ENCODE measurements around the gene ELAVL4.

Gene ELAVL4

DNA sequence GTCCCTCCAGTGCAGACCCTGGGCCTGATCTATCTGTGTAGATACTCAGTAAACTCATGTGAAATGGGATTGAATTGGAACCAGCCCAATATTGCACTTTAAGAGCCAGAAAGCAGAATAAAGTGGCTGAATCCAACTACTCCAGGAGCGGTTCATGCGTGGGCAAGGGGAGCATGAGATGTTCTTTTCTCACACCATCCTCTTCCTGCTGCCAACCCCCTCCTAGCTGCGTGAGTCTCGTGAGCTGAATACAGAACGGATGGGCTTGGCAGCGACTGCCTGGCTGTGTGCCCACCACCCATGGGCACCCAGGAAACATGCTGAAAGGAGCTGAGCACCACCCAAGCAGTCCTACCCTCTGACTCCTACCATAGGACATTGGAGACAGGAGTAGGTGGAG lies 128.3 kb downstream of the ELAVL4 start:
- H3K79me2 ChIP-seq (ENCODE audit: control insufficient read depth, insufficient read depth, low read length), result no peaks in the 10 kb centered on the region
- no peak overlapping the region for H3K23ac ChIP-seq (ENCODE audit: low read length)
- H3K56ac ChIP-seq (ENCODE audit: low read length), result no peak overlapping the region
- no peak overlapping the region for H2BK15ac ChIP-seq (replicated peaks; ENCODE audit: low read depth)
- no peak overlapping the region for H4K8ac ChIP-seq (ENCODE audit: low read depth, low read length)
- no peak for DNase-seq
- H4K5ac ChIP-seq (ENCODE audit: low read length), result no peak overlapping the region
- H3K4me2 ChIP-seq (ENCODE audit: low read length), result no peak overlapping the region
- no peaks in the 10 kb centered on the region for H3K36me3 ChIP-seq (ENCODE audit: control insufficient read depth, insufficient read depth, low read length)
- no peaks in the 10 kb centered on the region for H3K4me1 ChIP-seq (ENCODE audit: control insufficient read depth, low read depth, low read length)
- no peaks in the 10 kb centered on the region for H3K27me3 ChIP-seq (ENCODE audit: insufficient read depth, low read length, poor library complexity)
- H3K4me3 ChIP-seq (ENCODE audit: low read length), result no peak overlapping the region
- H2BK120ac ChIP-seq (ENCODE audit: low read depth, low read length), result no peak overlapping the region
- H3K9ac ChIP-seq (ENCODE audit: low read length), result no peak overlapping the region
- H2BK5ac ChIP-seq (ENCODE audit: low read length), result no peak overlapping the region
- WGBS (ENCODE audit: extremely low coverage, insufficient coverage, low lambda C conversion rate), result no CpG with 5 or more reads among the region's 6 CpGs
- no peak overlapping the region for H3K4ac ChIP-seq (ENCODE audit: low read depth, low read length)
- H3K27ac ChIP-seq (ENCODE audit: low read depth, low read length), result no peak overlapping the region
- no peak overlapping the region for H2AK5ac ChIP-seq (ENCODE audit: low read length)
- H3K18ac ChIP-seq (ENCODE audit: low read length), result no peak overlapping the region
- no peaks in the 10 kb centered on the region for H3K79me1 ChIP-seq (ENCODE audit: low read length)

DNA sequence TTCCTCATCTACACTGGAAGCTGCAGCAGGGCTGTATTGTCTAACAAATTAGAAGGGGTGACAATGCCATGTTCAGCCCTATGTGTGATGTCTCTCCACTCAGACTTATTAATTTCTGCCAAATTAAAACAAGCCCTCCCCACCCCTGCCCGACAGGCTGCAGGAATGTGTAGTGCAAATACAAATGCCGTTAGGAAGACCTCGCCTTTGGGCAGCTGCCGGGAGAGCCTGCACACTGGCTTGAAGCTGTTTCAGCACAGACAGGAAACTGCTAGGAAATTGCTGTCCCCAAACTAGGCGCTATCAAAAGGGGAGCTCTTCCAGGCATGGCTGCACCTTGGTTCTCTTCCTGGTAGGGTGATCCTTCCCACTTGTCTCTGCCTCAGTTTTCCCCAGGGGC lies 135.2 kb downstream of the ELAVL4 start:
- Histone ChIP-seq H2BK15ac (replicated peaks; ENCODE audit: low read depth) (no peak overlapping the region), H3K4ac (ENCODE audit: low read depth, low read length) (no peak overlapping the region), H4K5ac (ENCODE audit: low read length) (no peak overlapping the region), H3K9ac (ENCODE audit: low read length) (no peak overlapping the region), H3K23ac (ENCODE audit: low read length) (no peak overlapping the region), H3K4me2 (ENCODE audit: low read length) (no peak overlapping the region), H3K56ac (ENCODE audit: low read length) (no peak overlapping the region), H3K79me1 (ENCODE audit: low read length) (no peaks in the 10 kb centered on the region), H3K27ac (ENCODE audit: low read depth, low read length) (no peak overlapping the region), H3K27me3 (ENCODE audit: insufficient read depth, low read length, poor library complexity) (no peaks in the 10 kb centered on the region), H2AK5ac (ENCODE audit: low read length) (no peak overlapping the region), H2BK5ac (ENCODE audit: low read length) (no peak overlapping the region), H3K4me3 (ENCODE audit: low read length) (no peak overlapping the region), H4K8ac (ENCODE audit: low read depth, low read length) (no peak overlapping the region), H3K36me3 (ENCODE audit: control insufficient read depth, insufficient read depth, low read length) (no peaks in the 10 kb centered on the region), H2BK120ac (ENCODE audit: low read depth, low read length) (no peak overlapping the region), H3K4me1 (ENCODE audit: control insufficient read depth, low read depth, low read length) (no peaks in the 10 kb centered on the region), H3K79me2 (ENCODE audit: control insufficient read depth, insufficient read depth, low read length) (no peaks in the 10 kb centered on the region), H3K18ac (ENCODE audit: low read length) (no peak overlapping the region)
- no CpG with 5 or more reads among the region's 5 CpGs for WGBS (ENCODE audit: extremely low coverage, insufficient coverage, low lambda C conversion rate)
- no peak for DNase-seq

DNA sequence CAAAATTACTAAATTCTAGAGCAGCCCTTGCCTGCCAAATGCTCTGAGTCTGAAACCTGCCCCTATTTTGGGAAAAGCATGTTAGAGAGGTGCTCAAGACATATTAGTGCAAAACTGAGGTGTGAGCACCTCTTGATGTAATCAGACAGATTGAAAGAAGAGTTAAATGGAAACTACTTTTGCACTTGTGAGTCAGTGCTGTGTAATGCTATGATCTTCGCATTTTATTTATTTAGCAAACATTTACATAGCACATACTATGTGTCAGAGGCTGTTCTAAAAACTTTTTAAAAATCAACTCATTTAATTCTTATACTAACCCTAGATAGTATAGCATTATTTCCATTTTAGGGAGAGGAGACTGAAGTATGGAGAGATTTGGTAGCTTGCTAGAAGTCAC lies 138.1 kb downstream of the ELAVL4 start:
- no peak overlapping the region for H4K5ac ChIP-seq (ENCODE audit: low read length)
- no peak overlapping the region for H2AK5ac ChIP-seq (ENCODE audit: low read length)
- no peak overlapping the region for H4K8ac ChIP-seq (ENCODE audit: low read depth, low read length)
- H3K9ac ChIP-seq (ENCODE audit: low read length), result no peak overlapping the region
- H3K4me3 ChIP-seq (ENCODE audit: low read length), result no peak overlapping the region
- no CpG with 5 or more reads among the region's 1 CpG for WGBS (ENCODE audit: extremely low coverage, insufficient coverage, low lambda C conversion rate)
- no peak overlapping the region for H3K18ac ChIP-seq (ENCODE audit: low read length)
- H3K4me2 ChIP-seq (ENCODE audit: low read length), result no peak overlapping the region
- H2BK5ac ChIP-seq (ENCODE audit: low read length), result no peak overlapping the region
- no peak overlapping the region for H3K27ac ChIP-seq (ENCODE audit: low read depth, low read length)
- H2BK15ac ChIP-seq (replicated peaks; ENCODE audit: low read depth), result no peak overlapping the region
- no peak overlapping the region for H3K4ac ChIP-seq (ENCODE audit: low read depth, low read length)
- H3K56ac ChIP-seq (ENCODE audit: low read length), result no peak overlapping the region
- no peaks in the 10 kb centered on the region for H3K79me2 ChIP-seq (ENCODE audit: control insufficient read depth, insufficient read depth, low read length)
- no peak overlapping the region for H2BK120ac ChIP-seq (ENCODE audit: low read depth, low read length)
- DNase-seq, result no peak
- no peaks in the 10 kb centered on the region for H3K79me1 ChIP-seq (ENCODE audit: low read length)
- H3K23ac ChIP-seq (ENCODE audit: low read length), result no peak overlapping the region
- no peaks in the 10 kb centered on the region for H3K27me3 ChIP-seq (ENCODE audit: insufficient read depth, low read length, poor library complexity)
- H3K36me3 ChIP-seq (ENCODE audit: control insufficient read depth, insufficient read depth, low read length), result no peaks in the 10 kb centered on the region
- H3K4me1 ChIP-seq (ENCODE audit: control insufficient read depth, low read depth, low read length), result peaks cover 3% of the 10 kb centered on the region

DNA sequence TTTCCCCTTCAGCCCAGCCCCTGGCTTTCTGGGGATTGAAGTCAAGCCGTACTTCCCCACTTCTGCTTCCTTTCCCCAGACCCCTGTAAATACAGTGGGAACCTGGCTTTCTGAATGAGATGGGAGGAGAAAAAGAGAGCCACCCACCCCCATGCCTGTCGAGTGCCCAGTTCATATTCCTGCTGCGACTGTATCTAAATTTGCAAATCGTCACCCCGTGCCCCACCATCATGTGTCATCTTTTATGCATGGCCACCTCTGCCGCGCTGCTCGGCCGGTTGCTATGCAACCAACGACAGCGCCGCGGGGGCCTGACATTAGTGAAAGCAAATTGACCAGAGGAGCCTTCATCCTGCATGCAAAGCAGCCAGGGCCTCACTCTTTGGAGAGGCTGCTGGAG lies 143.0 kb downstream of the ELAVL4 start:
- Histone ChIP-seq H2AK5ac (ENCODE audit: low read length) (no peak overlapping the region), H3K27ac (ENCODE audit: low read depth, low read length) (no peak overlapping the region), H3K27me3 (ENCODE audit: insufficient read depth, low read length, poor library complexity) (no peaks in the 10 kb centered on the region), H2BK15ac (replicated peaks; ENCODE audit: low read depth) (no peak overlapping the region), H3K4me1 (ENCODE audit: control insufficient read depth, low read depth, low read length) (peaks cover 3% of the 10 kb centered on the region), H3K23ac (ENCODE audit: low read length) (no peak overlapping the region), H3K79me2 (ENCODE audit: control insufficient read depth, insufficient read depth, low read length) (no peaks in the 10 kb centered on the region), H4K8ac (ENCODE audit: low read depth, low read length) (no peak overlapping the region), H2BK5ac (ENCODE audit: low read length) (no peak overlapping the region), H3K56ac (ENCODE audit: low read length) (no peak overlapping the region), H3K36me3 (ENCODE audit: control insufficient read depth, insufficient read depth, low read length) (no peaks in the 10 kb centered on the region), H4K5ac (ENCODE audit: low read length) (no peak overlapping the region), H3K4me2 (ENCODE audit: low read length) (no peak overlapping the region), H3K79me1 (ENCODE audit: low read length) (no peaks in the 10 kb centered on the region), H3K4me3 (ENCODE audit: low read length) (no peak overlapping the region), H2BK120ac (ENCODE audit: low read depth, low read length) (no peak overlapping the region), H3K4ac (ENCODE audit: low read depth, low read length) (no peak overlapping the region), H3K18ac (ENCODE audit: low read length) (no peak overlapping the region), H3K9ac (ENCODE audit: low read length) (no peak overlapping the region)
- DNase-seq, result peak; percentile 82
- WGBS (ENCODE audit: extremely low coverage, insufficient coverage, low lambda C conversion rate), result no CpG with 5 or more reads among the region's 13 CpGs

DNA sequence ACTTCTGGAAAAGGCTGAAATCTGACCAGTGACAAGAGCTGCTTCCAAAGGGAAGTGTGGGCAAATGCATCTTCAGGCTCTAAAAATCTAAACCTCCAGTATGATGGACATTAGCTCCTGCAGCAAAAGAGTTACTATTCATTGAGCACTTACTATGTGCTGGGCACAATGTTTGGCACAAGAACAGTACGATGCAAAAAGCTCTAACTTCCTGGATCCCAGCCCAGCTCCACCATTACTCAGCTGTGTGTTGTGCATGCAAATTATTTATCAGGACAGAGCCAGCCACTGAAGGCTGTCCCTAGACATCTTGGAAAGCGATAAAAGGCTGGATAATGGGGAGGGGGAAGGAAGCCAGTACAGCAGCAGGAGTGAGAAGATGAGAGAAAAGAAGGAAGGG lies 143.5 kb downstream of the ELAVL4 start:
- Histone ChIP-seq H2BK5ac (ENCODE audit: low read length) (no peak overlapping the region), H3K4ac (ENCODE audit: low read depth, low read length) (no peak overlapping the region), H2AK5ac (ENCODE audit: low read length) (no peak overlapping the region), H3K36me3 (ENCODE audit: control insufficient read depth, insufficient read depth, low read length) (no peaks in the 10 kb centered on the region), H3K56ac (ENCODE audit: low read length) (no peak overlapping the region), H4K8ac (ENCODE audit: low read depth, low read length) (no peak overlapping the region), H4K5ac (ENCODE audit: low read length) (no peak overlapping the region), H2BK120ac (ENCODE audit: low read depth, low read length) (no peak overlapping the region), H3K27ac (ENCODE audit: low read depth, low read length) (no peak overlapping the region), H2BK15ac (replicated peaks; ENCODE audit: low read depth) (no peak overlapping the region), H3K27me3 (ENCODE audit: insufficient read depth, low read length, poor library complexity) (no peaks in the 10 kb centered on the region), H3K79me1 (ENCODE audit: low read length) (no peaks in the 10 kb centered on the region), H3K4me1 (ENCODE audit: control insufficient read depth, low read depth, low read length) (peaks cover 3% of the 10 kb centered on the region), H3K4me3 (ENCODE audit: low read length) (no peak overlapping the region), H3K4me2 (ENCODE audit: low read length) (no peak overlapping the region), H3K9ac (ENCODE audit: low read length) (no peak overlapping the region), H3K18ac (ENCODE audit: low read length) (no peak overlapping the region), H3K79me2 (ENCODE audit: control insufficient read depth, insufficient read depth, low read length) (no peaks in the 10 kb centered on the region), H3K23ac (ENCODE audit: low read length) (no peak overlapping the region)
- no CpG with 5 or more reads among the region's 2 CpGs for WGBS (ENCODE audit: extremely low coverage, insufficient coverage, low lambda C conversion rate)
- DNase-seq, result no peak
